HFF-Myc (cell line): ENCODE data around the gene THRAP3.
"Not testable (repeated sequence)": the region's sequence is repeated elsewhere in the genome, so short reads cannot be mapped to it uniquely, and the experiment has no call there.

Experiments used
- DNase-seq: peaks from one replicate; pipeline ENCODE4 v3.0.0-alpha.2; 2011; ENCODE audit warnings: low read depth; ENCODE audit errors: extremely low read depth
- H3K4me3 ChIP-seq: replicated peaks from 2 replicates; pipeline ENCODE4 v1.5.1; 2011; ENCODE audit warnings: low read depth, mild to moderate bottlenecking, control low read depth, low read length
- TF ChIP-seq, protein P1 (sequence below): IDR thresholded peaks from 2 replicates; pipeline ENCODE4 v1.5.1; 2012; ENCODE audit warnings: mild to moderate bottlenecking, low read depth, low read length, control low read depth; ENCODE audit errors: missing control alignments

THRAP3 gene

GRCh38 chr1:36178471-36179219 is 45.6 kb upstream of the THRAP3 start:
- DNase-seq = no peak
- no peak overlapping the region for H3K4me3 ChIP-seq

GRCh38 chr1:36179220-36179600 is 45.0 kb upstream of the THRAP3 start:
- DNase-seq = no peak
- TF ChIP-seq, protein P1, sequence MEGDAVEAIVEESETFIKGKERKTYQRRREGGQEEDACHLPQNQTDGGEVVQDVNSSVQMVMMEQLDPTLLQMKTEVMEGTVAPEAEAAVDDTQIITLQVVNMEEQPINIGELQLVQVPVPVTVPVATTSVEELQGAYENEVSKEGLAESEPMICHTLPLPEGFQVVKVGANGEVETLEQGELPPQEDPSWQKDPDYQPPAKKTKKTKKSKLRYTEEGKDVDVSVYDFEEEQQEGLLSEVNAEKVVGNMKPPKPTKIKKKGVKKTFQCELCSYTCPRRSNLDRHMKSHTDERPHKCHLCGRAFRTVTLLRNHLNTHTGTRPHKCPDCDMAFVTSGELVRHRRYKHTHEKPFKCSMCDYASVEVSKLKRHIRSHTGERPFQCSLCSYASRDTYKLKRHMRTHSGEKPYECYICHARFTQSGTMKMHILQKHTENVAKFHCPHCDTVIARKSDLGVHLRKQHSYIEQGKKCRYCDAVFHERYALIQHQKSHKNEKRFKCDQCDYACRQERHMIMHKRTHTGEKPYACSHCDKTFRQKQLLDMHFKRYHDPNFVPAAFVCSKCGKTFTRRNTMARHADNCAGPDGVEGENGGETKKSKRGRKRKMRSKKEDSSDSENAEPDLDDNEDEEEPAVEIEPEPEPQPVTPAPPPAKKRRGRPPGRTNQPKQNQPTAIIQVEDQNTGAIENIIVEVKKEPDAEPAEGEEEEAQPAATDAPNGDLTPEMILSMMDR = no peak
- no peak overlapping the region for H3K4me3 ChIP-seq

More at GRCh38 chr1:36178471-36179219, 45.6 kb upstream of the THRAP3 start:
- TF ChIP-seq, protein P1 = no peak

GRCh38 chr1:36182734-36183133 is 41.5 kb upstream of the THRAP3 start:
- TF ChIP-seq, protein P1 = no peak
- no peak overlapping the region for H3K4me3 ChIP-seq
- no peak for DNase-seq

DNA sequence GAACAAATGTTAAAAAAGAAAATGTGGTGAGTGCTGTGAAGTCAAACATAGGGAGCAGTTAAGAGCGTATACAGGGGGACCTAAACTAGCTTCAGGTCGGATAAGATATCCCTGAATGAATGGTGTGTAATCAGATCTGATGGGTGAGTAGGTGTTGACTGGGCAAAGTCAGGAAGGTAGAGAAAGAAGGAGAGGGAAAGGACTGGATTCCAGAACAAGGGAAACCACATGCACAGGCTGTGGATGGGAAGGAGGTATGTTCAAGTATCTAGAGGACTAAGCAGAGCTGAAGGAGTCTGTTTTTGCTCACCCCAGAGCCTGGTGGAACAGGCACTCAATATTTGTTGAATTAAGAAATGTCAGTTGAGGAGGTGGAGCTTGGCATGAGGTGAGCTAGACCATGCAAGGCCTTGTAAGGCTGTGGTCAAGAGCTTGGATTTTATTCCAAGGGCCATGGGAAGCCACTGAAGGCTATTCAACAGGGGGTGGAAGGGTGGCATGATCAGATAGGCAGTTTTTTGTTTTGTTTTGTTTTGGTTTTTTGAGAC is 40.9 kb upstream of the THRAP3 start:
- TF ChIP-seq, protein P1 = no peak
- DNase-seq = no peak
- H3K4me3 ChIP-seq = no peak overlapping the region

- DNase-seq = peak; percentile 87
- TF ChIP-seq, protein P1 = peak; percentile 93
- H3K4me3 ChIP-seq = no peak overlapping the region
Observed at GRCh38 chr1:36187800-36188593, 36.2 kb upstream of the THRAP3 start.

DNA sequence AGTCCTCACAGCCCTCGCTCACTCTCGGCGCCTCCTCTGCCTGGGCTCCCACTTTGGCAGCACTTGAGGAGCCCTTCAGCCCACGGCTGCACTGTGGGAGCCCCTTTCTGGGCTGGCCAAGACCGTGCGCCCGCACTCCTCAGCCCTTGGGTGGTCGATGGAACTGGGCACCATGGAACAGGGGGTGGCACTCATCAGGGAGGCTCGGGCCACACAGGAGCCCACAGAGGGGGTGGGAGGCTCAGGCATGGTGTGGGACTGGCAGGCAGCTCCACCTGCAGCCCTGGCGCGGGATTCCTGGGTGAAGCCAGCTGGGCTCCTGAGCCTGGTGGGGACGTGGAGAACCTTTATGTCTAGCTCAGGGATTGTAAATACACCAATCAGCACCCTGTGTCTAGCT is 27.4 kb upstream of the THRAP3 start:
- not testable (repeated sequence) for H3K4me3 ChIP-seq, DNase-seq

DNA sequence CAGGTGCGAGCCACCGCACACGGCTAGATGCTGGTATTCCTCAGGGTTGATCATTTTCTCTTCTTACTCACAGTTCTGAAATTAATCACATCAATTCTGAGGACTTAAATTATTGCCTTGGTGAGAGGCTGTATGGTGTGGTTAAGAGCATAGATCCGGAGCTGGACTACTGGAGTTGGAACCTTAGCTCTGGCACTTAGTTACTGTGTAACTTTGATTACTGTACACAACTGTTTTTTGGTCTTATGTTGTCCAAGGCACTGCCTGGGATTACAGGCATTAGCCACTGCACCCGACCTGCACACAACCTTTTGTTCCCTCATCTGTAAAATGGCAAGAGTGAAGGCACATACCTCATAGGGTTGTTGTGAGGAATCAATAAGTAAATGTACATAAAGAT is 25.6 kb upstream of the THRAP3 start:
- H3K4me3 ChIP-seq = no peak overlapping the region
- DNase-seq = no peak
- TF ChIP-seq, protein P1 = no peak
